Natural killer cell (primary cell): ENCODE measurements around the gene TLL2. TPM values are rescaled to one million over a fixed set of nuclear protein-coding genes. Genes with fewer than 3 reads are reported as not detected.

Experiments used
- ATAC-seq, 3 donors: fragments of 150-1000 bp in 2 of 3; fragments of 200-7000 bp in 1 of 3; cut with Tn5 transposase; 1 replicate in 1 of 3; 2 replicates in 2 of 3; pipeline ENCODE4 v1.10.0; 2021; ENCODE audit warnings: mild to moderate bottlenecking in 2 of 3, moderate library complexity in 2 of 3
- DNase-seq, 2 donors: peaks; one replicate each; pipeline versions ENCODE4 v3.0.0 to v3.0.0-alpha.2; 2013 to 2021; ENCODE audit warnings: mixed read lengths in 1 of 2
- H3K27ac ChIP-seq: one replicate; pipeline ENCODE4 v1.5.1; 2013; ENCODE audit warnings: mild to moderate bottlenecking, low read length
- H3K27me3 ChIP-seq: one replicate; pipeline ENCODE4 v1.6.1; 2013; ENCODE audit warnings: low read length; ENCODE audit not compliant: control insufficient read depth, insufficient read depth
- H3K36me3 ChIP-seq: one replicate; pipeline ENCODE4 v1.6.1; 2013; ENCODE audit warnings: low read length; ENCODE audit not compliant: control insufficient read depth, insufficient read depth
- H3K4me1 ChIP-seq: one replicate; pipeline ENCODE4 v1.6.1; 2013; ENCODE audit warnings: low read length; ENCODE audit not compliant: control insufficient read depth, insufficient read depth
- H3K4me3 ChIP-seq: one replicate; pipeline ENCODE4 v1.5.1; 2013; ENCODE audit warnings: low read length
- H3K9me3 ChIP-seq: one replicate; pipeline ENCODE4 v1.6.1; 2013; ENCODE audit warnings: low read length; ENCODE audit not compliant: control insufficient read depth, insufficient read depth
- H3K27ac Mint-ChIP-seq, 2 donors: one replicate each; pipeline ENCODE4 v1.8.0; 2022; ENCODE audit warnings: mild to moderate bottlenecking in 2 of 2, mixed read lengths in 2 of 2, moderate library complexity in 1 of 2
- H3K27me3 Mint-ChIP-seq, 2 donors: one replicate each; pipeline ENCODE4 v1.8.0; 2022; ENCODE audit warnings: low read depth in 2 of 2, mixed read lengths in 2 of 2
- H3K36me3 Mint-ChIP-seq: one replicate; pipeline ENCODE4 v1.8.0; 2022; ENCODE audit warnings: mixed read lengths
- H3K4me1 Mint-ChIP-seq, 2 donors: one replicate each; pipeline ENCODE4 v1.8.0; 2022; ENCODE audit warnings: mixed read lengths in 2 of 2
- H3K4me3 Mint-ChIP-seq: one replicate; pipeline ENCODE4 v1.8.0; 2022; ENCODE audit warnings: mild to moderate bottlenecking, moderate library complexity, mixed read lengths
- H3K9me3 Mint-ChIP-seq, 2 donors: one replicate each; pipeline ENCODE4 v1.8.0; 2022; ENCODE audit warnings: mixed read lengths in 2 of 2
- CTCF ChIP-seq: fragments of 200-600 bp; IDR thresholded peaks from one replicate; pipeline ENCODE4 v1.8.0; 2022; ENCODE audit warnings: antibody characterized with exemption
- WGBS: methylation state at CpG from one replicate; pipeline ENCODE4 v1.1.7; 2013; ENCODE audit warnings: missing lambda C conversion rate; ENCODE audit not compliant: insufficient coverage; 5-methylcytosine and 5-hydroxymethylcytosine counted together
- intact Hi-C: fragments of 100-400 bp; cut with micrococcal nuclease; formaldehyde crosslinking; loops from one replicate; pipeline ENCODE4 v1.14.2; 2022
- total RNA-seq, 4 donors: library from RNA; stranded (reverse); fragments of 120-200 nt in 1 of 4; gene quantifications; one replicate each; pipeline versions ENCODE4 v1.2.3 to v1.2.4, GENCODE V29; 2013 to 2022

The TLL2 gene
- total RNA-seq, 3 donors from 2014 or later (not counting 1 experiment from before 2014, with no cell fraction given), result not detected

- Mint-ChIP-seq H3K4me3 (no peak overlapping the region), H3K27me3 (peaks cover 30 to 65% of the 10 kb centered on the region in 2 donors), H3K27ac (no peak overlapping the region), H3K9me3 (no peaks in the 10 kb centered on the region), H3K4me1 (peaks cover 6 to 9% of the 10 kb centered on the region in 2 donors), H3K36me3 (no peaks in the 10 kb centered on the region)
- no peaks in the 10 kb centered on the region for H3K27me3 ChIP-seq
- H3K4me3 ChIP-seq, result no peak overlapping the region
- no peaks in the 10 kb centered on the region for H3K36me3 ChIP-seq
- no peaks in the 10 kb centered on the region for H3K9me3 ChIP-seq
- H3K27ac ChIP-seq, result no peak overlapping the region
- DNase-seq (no peak), ATAC-seq (no peak)
- 85% methylated on average over 6 of the region's 6 CpGs for WGBS
- H3K4me1 ChIP-seq, result no peaks in the 10 kb centered on the region
- intact Hi-C loops, result no loop called here
- TF ChIP-seq CTCF, result no peak
Measured at GRCh38 chr10:96465599-96465998, 48.1 kb downstream of the TLL2 start.

GRCh38 chr10:96463562-96463961, 50.2 kb downstream of the TLL2 start:
- H3K4me3 Mint-ChIP-seq, result no peak overlapping the region
- WGBS, result 69% methylated on average over 3 of the region's 3 CpGs

GRCh38 chr10:96462606-96463151, 51.0 kb downstream of the TLL2 start:
- Mint-ChIP-seq H3K4me1 (no peaks in the 10 kb centered on the region), H3K4me3 (no peak overlapping the region), H3K9me3 (no peaks in the 10 kb centered on the region), H3K27me3 (peaks cover 14 to 48% of the 10 kb centered on the region in 2 donors), H3K27ac (no peak overlapping the region), H3K36me3 (no peaks in the 10 kb centered on the region)
- DNase-seq (no peak), ATAC-seq (no peak)
- no peaks in the 10 kb centered on the region for H3K4me1 ChIP-seq
- no peak overlapping the region for H3K4me3 ChIP-seq
- no peak overlapping the region for H3K27ac ChIP-seq
- intact Hi-C loops, result no loop called here
- no peaks in the 10 kb centered on the region for H3K9me3 ChIP-seq
- no peaks in the 10 kb centered on the region for H3K27me3 ChIP-seq
- no peaks in the 10 kb centered on the region for H3K36me3 ChIP-seq
- 89% methylated on average over 5 of the region's 6 CpGs for WGBS
- no peak for TF ChIP-seq CTCF

More at GRCh38 chr10:96463562-96463961, 50.2 kb downstream of the TLL2 start:
- Histone ChIP-seq H3K36me3 (no peaks in the 10 kb centered on the region), H3K4me1 (no peaks in the 10 kb centered on the region), H3K4me3 (no peak overlapping the region), H3K27me3 (no peaks in the 10 kb centered on the region), H3K27ac (no peak overlapping the region), H3K9me3 (no peaks in the 10 kb centered on the region)
- TF ChIP-seq CTCF, result no peak
- intact Hi-C loops, result no loop called here
- Mint-ChIP-seq H3K27me3 (peaks cover 22 to 57% of the 10 kb centered on the region in 2 donors), H3K27ac (no peak overlapping the region), H3K9me3 (no peaks in the 10 kb centered on the region), H3K4me1 (no peaks in the 10 kb centered on the region), H3K36me3 (no peaks in the 10 kb centered on the region)
- no peak for DNase-seq
- ATAC-seq, result no peak

GRCh38 chr10:96460316-96460715, 53.4 kb downstream of the TLL2 start:
- no peak overlapping the region for H3K27ac ChIP-seq
- TF ChIP-seq CTCF, result no peak
- no peaks in the 10 kb centered on the region for H3K4me1 ChIP-seq
- Mint-ChIP-seq H3K9me3 (no peaks in the 10 kb centered on the region), H3K36me3 (no peaks in the 10 kb centered on the region), H3K27me3 (peaks cover 19 to 25% of the 10 kb centered on the region in 2 donors), H3K4me1 (no peaks in the 10 kb centered on the region), H3K27ac (no peak overlapping the region), H3K4me3 (no peak overlapping the region)
- DNase-seq (no peak), ATAC-seq (no peak)
- H3K36me3 ChIP-seq, result no peaks in the 10 kb centered on the region
- no peaks in the 10 kb centered on the region for H3K27me3 ChIP-seq
- no peak overlapping the region for H3K4me3 ChIP-seq
- intact Hi-C loops, result no loop called here
- H3K9me3 ChIP-seq, result no peaks in the 10 kb centered on the region
- WGBS, result 98% methylated on average over 3 of the region's 3 CpGs
